Activated naive CD8-positive, alpha-beta T cell treated with anti-CD3 and anti-CD28 coated beads, Interleukin-2, amount 50 U/mL, for 24 hours (primary cell): ENCODE measurements around the gene BMP3.

Experiments used
- ATAC-seq: fragments of 150-1000 bp; cut with Tn5 transposase; one replicate; pipeline ENCODE4 v1.10.0; 2021
- DNase-seq: peaks from one replicate; pipeline ENCODE4 v3.0.0; 2021
- H3K27ac Mint-ChIP-seq: one replicate; pipeline ENCODE4 v1.8.0; 2021; ENCODE audit warnings: mild to moderate bottlenecking, mixed read lengths
- H3K27me3 Mint-ChIP-seq: one replicate; pipeline ENCODE4 v1.8.0; 2021; ENCODE audit warnings: mixed read lengths
- H3K36me3 Mint-ChIP-seq: one replicate; pipeline ENCODE4 v1.8.0; 2021; ENCODE audit warnings: low read depth, mixed read lengths
- H3K4me1 Mint-ChIP-seq: one replicate; pipeline ENCODE4 v1.8.0; 2021; ENCODE audit warnings: mixed read lengths
- H3K4me3 Mint-ChIP-seq: one replicate; pipeline ENCODE4 v1.8.0; 2021; ENCODE audit warnings: mild to moderate bottlenecking, moderate library complexity, mixed read lengths
- H3K9me3 Mint-ChIP-seq: one replicate; pipeline ENCODE4 v1.8.0; 2021; ENCODE audit warnings: mixed read lengths

Gene BMP3

DNA sequence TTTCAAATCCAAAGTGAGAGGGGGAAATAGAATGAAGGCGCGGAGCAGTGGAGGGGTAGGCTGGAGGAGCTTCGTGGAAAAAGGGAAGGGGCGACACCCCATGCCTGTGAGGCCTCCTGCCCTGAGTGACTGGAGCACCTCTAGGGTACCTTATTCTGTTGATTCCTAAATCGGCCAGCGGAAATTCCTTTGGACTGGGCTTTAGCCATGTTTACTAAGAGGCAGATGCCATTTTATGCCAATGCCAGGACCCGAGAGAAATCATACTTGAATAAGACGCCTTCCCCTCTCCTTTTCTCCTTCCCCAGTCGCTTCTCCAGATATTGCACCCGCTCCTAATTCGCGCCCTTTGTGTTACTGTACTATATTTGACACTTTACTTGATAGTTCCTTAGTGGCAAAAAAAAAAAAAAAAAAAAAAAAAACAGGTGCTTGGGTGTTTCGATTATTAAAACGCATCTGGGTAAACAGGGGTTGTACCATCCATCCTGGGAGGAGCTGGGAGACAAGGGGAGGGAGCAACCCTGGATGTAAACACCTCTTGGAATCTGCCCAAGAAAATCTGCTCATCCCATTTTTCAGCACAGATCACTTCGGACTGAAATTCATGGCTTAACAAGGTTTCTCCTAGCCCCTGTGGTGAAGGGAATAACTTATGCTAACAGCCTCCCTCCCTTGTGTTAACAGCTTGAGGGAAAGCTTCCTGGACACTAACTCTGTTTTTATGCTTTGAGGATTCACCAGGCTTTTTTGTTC, 1.5 kb downstream of the BMP3 start:
- Mint-ChIP-seq H3K27me3 (peaks cover 44% of the 10 kb centered on the region), H3K27ac (no peak overlapping the region), H3K9me3 (no peaks in the 10 kb centered on the region), H3K36me3 (no peaks in the 10 kb centered on the region), H3K4me1 (peaks cover 15% of the 10 kb centered on the region), H3K4me3 (peak overlapping the region; percentile 71)
- ATAC-seq = no peak
- no peak for DNase-seq

DNA sequence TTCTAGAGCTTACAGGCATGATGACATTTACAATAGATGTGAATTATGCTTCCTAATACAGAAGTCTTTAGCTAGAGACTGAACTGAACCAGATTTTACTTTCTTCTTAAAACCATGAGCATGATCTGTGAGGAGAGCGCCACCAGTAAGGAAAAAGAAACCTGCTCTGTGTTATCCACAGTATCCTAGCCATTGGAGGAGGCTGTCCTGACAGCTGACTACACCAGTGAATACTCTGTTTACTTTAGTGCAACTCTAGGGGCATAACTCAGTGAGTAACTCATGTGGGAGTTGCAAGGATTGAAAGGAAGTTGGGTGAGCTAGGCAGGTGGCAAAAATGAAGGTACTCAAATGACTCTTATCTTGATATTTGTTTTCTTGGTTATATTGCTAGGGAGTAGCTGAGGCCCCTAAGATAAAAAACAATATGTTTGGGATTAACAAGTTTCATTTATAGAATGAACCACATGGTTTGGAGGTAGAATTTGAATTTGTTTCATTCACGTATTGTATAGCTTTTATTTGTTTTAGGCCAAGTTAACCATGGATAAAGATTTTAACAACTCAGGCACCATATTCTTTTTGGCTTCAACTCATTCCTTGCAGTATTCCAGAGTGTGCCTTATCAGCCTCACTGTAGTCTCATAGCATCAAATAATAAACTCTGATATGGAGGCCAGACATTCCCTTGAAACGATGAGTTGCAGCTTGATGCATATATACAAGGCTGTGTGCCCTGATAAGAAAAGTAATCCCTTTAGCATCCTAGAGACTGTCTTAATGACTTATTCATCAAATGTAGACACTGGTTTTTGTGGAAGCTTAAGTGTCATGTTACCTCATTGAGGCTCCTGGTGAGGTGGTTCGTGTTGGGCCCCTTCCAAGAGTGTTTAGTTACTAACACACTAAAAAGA, 2.5 kb downstream of the BMP3 start:
- Mint-ChIP-seq H3K4me3 (no peak overlapping the region), H3K27ac (no peak overlapping the region), H3K9me3 (no peaks in the 10 kb centered on the region), H3K27me3 (peaks cover 37% of the 10 kb centered on the region), H3K36me3 (no peaks in the 10 kb centered on the region), H3K4me1 (peaks cover 15% of the 10 kb centered on the region)
- DNase-seq (no peak), ATAC-seq (no peak)

DNA sequence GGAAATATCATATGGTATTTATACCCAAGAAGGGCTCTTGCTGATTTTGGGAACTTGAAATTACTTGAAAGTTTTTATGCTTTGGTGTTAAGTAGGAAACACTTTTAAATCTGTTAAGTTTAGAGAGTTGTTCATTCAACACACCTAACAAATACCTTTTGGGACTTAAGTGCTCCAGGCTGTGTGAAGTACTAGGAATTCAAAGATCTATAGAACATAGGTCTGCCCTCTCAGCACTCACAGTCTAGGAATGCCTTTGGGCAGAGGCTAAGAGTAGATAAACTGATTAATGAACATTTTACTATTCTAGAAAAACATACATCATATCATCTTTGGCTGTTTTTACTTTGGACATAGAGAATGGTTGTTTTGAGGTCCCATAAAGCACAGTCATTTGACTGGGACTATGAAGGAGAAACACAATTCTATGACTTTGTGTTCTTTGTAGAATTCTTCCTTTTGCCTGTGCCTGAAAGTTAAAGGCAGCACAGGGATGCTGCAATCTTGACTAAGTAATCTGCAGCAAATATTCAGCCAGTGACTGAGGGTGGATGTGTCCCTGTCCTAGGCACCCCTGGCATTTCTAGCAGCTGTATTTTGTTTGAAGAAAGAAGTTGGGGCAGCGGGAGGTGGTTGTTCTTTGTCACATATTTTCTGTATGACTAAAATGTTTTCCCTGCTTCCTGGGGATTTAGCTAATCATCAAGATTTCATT, 8.3 kb downstream of the BMP3 start:
- no peaks in the 10 kb centered on the region for H3K9me3 Mint-ChIP-seq
- ATAC-seq = no peak

DNA sequence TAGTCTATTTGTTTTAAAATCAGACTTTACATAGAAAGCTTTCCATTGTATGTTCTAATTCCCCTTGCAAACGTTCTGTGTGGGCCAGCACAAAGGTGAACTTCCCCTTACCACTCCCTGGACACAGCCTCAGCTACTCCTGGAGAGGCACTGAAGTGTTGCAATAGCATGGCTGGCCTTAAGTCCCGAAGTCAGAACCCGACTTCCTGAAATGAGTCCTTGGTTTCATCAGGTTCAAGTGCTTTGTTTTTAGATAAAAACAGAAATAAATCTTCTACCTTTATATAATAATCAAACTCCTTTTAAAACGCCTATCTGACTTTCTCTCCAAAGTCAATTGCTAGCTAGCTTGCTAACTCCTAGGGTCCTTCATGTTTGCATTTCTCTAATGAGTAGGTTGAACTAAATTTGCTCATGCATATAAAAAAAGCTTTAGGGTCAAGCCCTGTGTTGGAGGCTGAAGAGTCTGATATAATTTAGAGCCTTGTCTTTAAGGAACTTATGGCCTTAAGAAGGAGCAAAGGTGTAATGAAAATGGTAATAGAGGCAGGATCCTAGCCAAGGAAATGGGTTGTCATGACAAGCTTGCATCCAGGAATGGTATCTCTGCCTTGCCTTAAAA, 9.0 kb downstream of the BMP3 start:
- DNase-seq (no peak), ATAC-seq (no peak)
- Mint-ChIP-seq H3K4me1 (no peaks in the 10 kb centered on the region), H3K9me3 (no peaks in the 10 kb centered on the region), H3K27me3 (peaks cover 6% of the 10 kb centered on the region), H3K27ac (no peak overlapping the region), H3K36me3 (no peaks in the 10 kb centered on the region), H3K4me3 (no peak overlapping the region)

More for the DNA sequence above, 8.3 kb downstream of the BMP3 start:
- DNase-seq = no peak
- Mint-ChIP-seq H3K36me3 (no peaks in the 10 kb centered on the region), H3K4me3 (no peak overlapping the region), H3K27ac (no peak overlapping the region), H3K4me1 (no peaks in the 10 kb centered on the region), H3K27me3 (peaks cover 9% of the 10 kb centered on the region)

- DNase-seq (no peak), ATAC-seq (no peak)
- Mint-ChIP-seq H3K9me3 (no peaks in the 10 kb centered on the region), H3K4me3 (no peak overlapping the region), H3K4me1 (no peaks in the 10 kb centered on the region), H3K36me3 (no peaks in the 10 kb centered on the region), H3K27me3 (peaks cover 6% of the 10 kb centered on the region), H3K27ac (no peak overlapping the region)
Measured at GRCh38 chr4:81040012-81040659, 9.6 kb downstream of the BMP3 start.

- H3K27me3 Mint-ChIP-seq = peaks cover 6% of the 10 kb centered on the region
- H3K27ac Mint-ChIP-seq = no peak overlapping the region
- H3K4me1 Mint-ChIP-seq = no peaks in the 10 kb centered on the region
- H3K4me3 Mint-ChIP-seq = no peak overlapping the region
- no peaks in the 10 kb centered on the region for H3K36me3 Mint-ChIP-seq
- DNase-seq (no peak), ATAC-seq (no peak)
- H3K9me3 Mint-ChIP-seq = no peaks in the 10 kb centered on the region
Measured at GRCh38 chr4:81042578-81043365, 12.3 kb downstream of the BMP3 start.

GRCh38 chr4:81049330-81049729, 18.8 kb downstream of the BMP3 start:
- no peak overlapping the region for H3K4me3 Mint-ChIP-seq
- no peak for ATAC-seq
- no peaks in the 10 kb centered on the region for H3K9me3 Mint-ChIP-seq
- no peaks in the 10 kb centered on the region for H3K27me3 Mint-ChIP-seq
- DNase-seq = no peak
- H3K4me1 Mint-ChIP-seq = no peaks in the 10 kb centered on the region
- no peaks in the 10 kb centered on the region for H3K36me3 Mint-ChIP-seq
- H3K27ac Mint-ChIP-seq = no peak overlapping the region

GRCh38 chr4:81049907-81050306, 19.4 kb downstream of the BMP3 start:
- H3K9me3 Mint-ChIP-seq = no peaks in the 10 kb centered on the region

DNA sequence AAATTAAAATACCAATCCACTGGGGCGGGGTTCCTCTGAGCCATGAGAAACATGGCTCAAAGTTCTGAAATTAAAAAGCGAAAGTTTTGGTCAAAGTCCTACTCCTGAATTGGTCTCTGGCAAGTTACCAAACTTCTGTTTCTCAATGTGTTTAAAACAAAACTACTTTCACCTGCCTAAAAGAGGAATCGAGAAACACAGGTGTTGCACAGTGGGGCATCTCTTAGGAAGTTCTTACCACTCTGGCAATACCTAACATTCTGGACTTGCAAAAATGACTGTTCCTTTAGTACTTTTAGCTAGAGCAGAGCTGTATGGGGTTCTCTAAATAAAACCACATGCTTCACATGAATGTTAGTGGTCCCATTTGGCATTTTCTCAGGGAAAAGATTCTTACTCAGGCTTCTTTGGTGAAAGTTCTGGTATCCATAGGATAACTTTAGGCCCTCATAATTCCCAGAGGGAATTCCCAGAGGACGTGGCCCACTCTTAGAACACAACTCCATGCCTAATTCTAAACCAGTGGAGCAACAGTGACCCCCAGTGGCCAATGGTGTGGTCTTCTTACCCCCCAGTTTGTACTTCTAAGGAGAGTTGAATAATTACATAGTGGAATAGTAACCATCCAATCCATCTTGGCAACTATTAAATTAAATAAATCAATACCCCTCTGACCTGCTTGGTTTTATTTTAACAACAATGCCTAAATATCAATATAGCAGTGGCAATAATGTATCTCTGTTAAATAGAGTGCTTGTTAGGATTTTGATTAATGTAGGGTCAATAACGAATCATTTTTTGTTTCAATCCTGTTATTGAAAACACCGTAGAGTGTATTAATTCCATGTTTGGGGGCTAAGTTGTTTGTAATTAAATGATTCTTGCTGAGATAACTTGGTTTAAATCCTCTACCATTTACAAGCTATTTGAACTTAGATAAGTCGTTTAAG, 21.9 kb downstream of the BMP3 start:
- H3K9me3 Mint-ChIP-seq = no peaks in the 10 kb centered on the region
- no peak overlapping the region for H3K4me3 Mint-ChIP-seq
- no peaks in the 10 kb centered on the region for H3K4me1 Mint-ChIP-seq
- H3K27ac Mint-ChIP-seq = no peak overlapping the region
- peaks cover 4% of the 10 kb centered on the region for H3K27me3 Mint-ChIP-seq
- DNase-seq (peak; percentile 58), ATAC-seq (no peak)
- no peaks in the 10 kb centered on the region for H3K36me3 Mint-ChIP-seq

More at GRCh38 chr4:81049907-81050306, 19.4 kb downstream of the BMP3 start:
- no peaks in the 10 kb centered on the region for H3K4me1 Mint-ChIP-seq
- DNase-seq (no peak), ATAC-seq (no peak)
- H3K27me3 Mint-ChIP-seq = peaks cover 4% of the 10 kb centered on the region
- H3K4me3 Mint-ChIP-seq = no peak overlapping the region
- H3K27ac Mint-ChIP-seq = no peak overlapping the region
- H3K36me3 Mint-ChIP-seq = no peaks in the 10 kb centered on the region

DNA sequence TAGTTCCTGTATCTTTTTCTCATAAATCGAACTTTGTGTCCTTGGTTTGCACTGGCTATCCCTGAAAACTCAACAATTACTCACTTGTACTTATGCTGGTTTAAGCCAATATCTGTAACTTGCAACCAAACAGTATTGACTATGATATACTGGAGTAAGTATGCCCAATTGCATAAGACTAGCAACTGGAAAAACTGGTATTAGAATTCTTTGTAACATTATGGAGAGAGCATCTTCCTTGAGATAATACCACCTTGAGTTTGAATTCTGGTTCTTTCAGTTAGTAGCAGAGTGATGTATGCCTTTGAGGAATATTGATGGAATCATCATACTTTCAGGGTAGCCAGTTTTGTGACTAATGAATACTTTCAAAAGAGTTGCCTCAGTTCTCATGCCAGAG, 28.1 kb downstream of the BMP3 start:
- no peak for DNase-seq
- peaks cover 2% of the 10 kb centered on the region for H3K4me1 Mint-ChIP-seq
- H3K27me3 Mint-ChIP-seq = peaks cover 17% of the 10 kb centered on the region
- ATAC-seq = no peak
- H3K36me3 Mint-ChIP-seq = no peaks in the 10 kb centered on the region
- H3K27ac Mint-ChIP-seq = no peak overlapping the region
- no peaks in the 10 kb centered on the region for H3K9me3 Mint-ChIP-seq
- no peak overlapping the region for H3K4me3 Mint-ChIP-seq

GRCh38 chr4:81060587-81061343, 30.3 kb downstream of the BMP3 start:
- Mint-ChIP-seq H3K27ac (no peak overlapping the region), H3K9me3 (no peaks in the 10 kb centered on the region), H3K27me3 (peaks cover 17% of the 10 kb centered on the region), H3K4me3 (no peak overlapping the region), H3K4me1 (peaks cover 2% of the 10 kb centered on the region), H3K36me3 (no peaks in the 10 kb centered on the region)
- ATAC-seq (no peak), DNase-seq (no peak)

- DNase-seq = no peak
- peaks cover 2% of the 10 kb centered on the region for H3K4me1 Mint-ChIP-seq
- H3K27ac Mint-ChIP-seq = no peak overlapping the region
- peaks cover 17% of the 10 kb centered on the region for H3K27me3 Mint-ChIP-seq
- H3K36me3 Mint-ChIP-seq = no peaks in the 10 kb centered on the region
- H3K9me3 Mint-ChIP-seq = no peaks in the 10 kb centered on the region
- no peak for ATAC-seq
- H3K4me3 Mint-ChIP-seq = no peak overlapping the region
Measured at GRCh38 chr4:81061344-81061730, 30.8 kb downstream of the BMP3 start.
